HG03565 (cell line): ENCODE results near the gene PKD1L1.
A peak's percentile ranks its signal among the peaks of the same experiment; 100 is the strongest.
"Not testable (repeated sequence)": the region's sequence is repeated elsewhere in the genome, so short reads cannot be mapped to it uniquely, and the experiment has no call there.

Source experiments
- ATAC-seq: cut with Tn5 transposase; IDR thresholded peaks from one replicate; pipeline ENCODE4 v1.9.1; 2021; ENCODE audit warnings: mild to moderate bottlenecking, moderate library complexity; ENCODE audit not compliant: unreplicated experiment

Gene PKD1L1

GRCh38 chr7:47957156-47957555, 8.9 kb upstream of the PKD1L1 start:
- ATAC-seq, result no peak

- no peak for ATAC-seq
Observed at GRCh38 chr7:47956220-47956619, 8.0 kb upstream of the PKD1L1 start.

GRCh38 chr7:47954231-47954911, 6.1 kb upstream of the PKD1L1 start:
- ATAC-seq, result peak; percentile 63

GRCh38 chr7:47953822-47954221, 5.6 kb upstream of the PKD1L1 start:
- peak; percentile 77 for ATAC-seq

GRCh38 chr7:47952224-47952623, 4.0 kb upstream of the PKD1L1 start:
- ATAC-seq, result no peak

- no peak for ATAC-seq
Observed at GRCh38 chr7:47951374-47951773, 3.1 kb upstream of the PKD1L1 start.

GRCh38 chr7:47950714-47951113, 2.4 kb upstream of the PKD1L1 start:
- no peak for ATAC-seq

GRCh38 chr7:47949703-47950102, 1.4 kb upstream of the PKD1L1 start:
- ATAC-seq, result no peak

- ATAC-seq, result no peak
Observed at GRCh38 chr7:47947355-47947749, 914 bp downstream of the PKD1L1 start.

GRCh38 chr7:47946581-47947354, 1.5 kb downstream of the PKD1L1 start:
- ATAC-seq, result no peak

GRCh38 chr7:47945261-47946015, 2.8 kb downstream of the PKD1L1 start:
- ATAC-seq, result peak; percentile 54

- ATAC-seq, result no peak
Observed at GRCh38 chr7:47944536-47945260, 3.6 kb downstream of the PKD1L1 start.

GRCh38 chr7:47943676-47944474, 4.4 kb downstream of the PKD1L1 start:
- no peak for ATAC-seq

GRCh38 chr7:47942651-47943050, 5.6 kb downstream of the PKD1L1 start:
- ATAC-seq, result not testable (repeated sequence)

GRCh38 chr7:47942132-47942531, 6.1 kb downstream of the PKD1L1 start:
- ATAC-seq, result no peak

GRCh38 chr7:47941136-47941844, 7.0 kb downstream of the PKD1L1 start:
- no peak for ATAC-seq

GRCh38 chr7:47940088-47941013, 7.9 kb downstream of the PKD1L1 start:
- ATAC-seq, result no peak

GRCh38 chr7:47939425-47940036, 8.7 kb downstream of the PKD1L1 start:
- ATAC-seq, result no peak
